ENCODE data around the gene ZFAND3. TPM values are rescaled to one million over a fixed set of nuclear protein-coding genes. Genes with fewer than 3 reads are reported as not detected.

ZFAND3 gene
- total RNA-seq, 6 experiments from 2014 or later, result 75.2 to 93.2 (median 87.0) TPM

DNA sequence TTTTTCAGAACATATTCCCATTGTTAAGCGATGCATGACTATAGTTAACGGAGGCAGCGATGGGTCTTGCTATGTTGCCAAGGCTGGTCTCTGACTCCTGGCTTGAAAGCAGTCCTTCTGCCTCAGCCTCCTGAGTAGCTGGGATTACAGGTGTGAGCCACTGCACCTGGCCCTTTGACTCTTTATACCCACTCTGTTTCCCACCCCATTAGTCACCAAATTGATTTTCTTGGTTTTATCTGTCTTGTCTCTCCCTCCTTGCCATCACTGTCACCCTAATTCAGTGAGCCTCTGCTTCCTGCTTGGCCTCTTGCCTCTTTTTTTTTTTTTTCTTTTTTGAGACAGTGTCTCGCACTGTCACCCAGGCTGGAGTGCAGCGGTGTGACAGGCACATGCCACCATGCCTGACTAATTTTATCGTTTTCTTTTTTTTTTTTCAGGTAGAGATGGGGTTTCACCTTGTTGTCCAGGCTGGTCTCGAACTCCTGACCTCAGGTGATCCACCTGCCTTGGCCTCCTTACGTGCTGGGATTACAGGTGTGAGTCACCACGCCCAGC lies 31.3 kb downstream of the ZFAND3 start:
- H3K4me1 Mint-ChIP-seq (ENCODE audit: low read depth), result peaks cover 56% of the 10 kb centered on the region
- H3K27me3 Mint-ChIP-seq (ENCODE audit: insufficient read depth), result no peaks in the 10 kb centered on the region
- H3K4me3 Mint-ChIP-seq, result no peak overlapping the region
- no peak for DNase-seq
- peaks cover 4% of the 10 kb centered on the region; the same call in 1 of the 2 replicates for H3K36me3 Mint-ChIP-seq (ENCODE audit: low read depth)
- no peak overlapping the region for H3K27ac Mint-ChIP-seq
- TF ChIP-seq, protein P1, sequence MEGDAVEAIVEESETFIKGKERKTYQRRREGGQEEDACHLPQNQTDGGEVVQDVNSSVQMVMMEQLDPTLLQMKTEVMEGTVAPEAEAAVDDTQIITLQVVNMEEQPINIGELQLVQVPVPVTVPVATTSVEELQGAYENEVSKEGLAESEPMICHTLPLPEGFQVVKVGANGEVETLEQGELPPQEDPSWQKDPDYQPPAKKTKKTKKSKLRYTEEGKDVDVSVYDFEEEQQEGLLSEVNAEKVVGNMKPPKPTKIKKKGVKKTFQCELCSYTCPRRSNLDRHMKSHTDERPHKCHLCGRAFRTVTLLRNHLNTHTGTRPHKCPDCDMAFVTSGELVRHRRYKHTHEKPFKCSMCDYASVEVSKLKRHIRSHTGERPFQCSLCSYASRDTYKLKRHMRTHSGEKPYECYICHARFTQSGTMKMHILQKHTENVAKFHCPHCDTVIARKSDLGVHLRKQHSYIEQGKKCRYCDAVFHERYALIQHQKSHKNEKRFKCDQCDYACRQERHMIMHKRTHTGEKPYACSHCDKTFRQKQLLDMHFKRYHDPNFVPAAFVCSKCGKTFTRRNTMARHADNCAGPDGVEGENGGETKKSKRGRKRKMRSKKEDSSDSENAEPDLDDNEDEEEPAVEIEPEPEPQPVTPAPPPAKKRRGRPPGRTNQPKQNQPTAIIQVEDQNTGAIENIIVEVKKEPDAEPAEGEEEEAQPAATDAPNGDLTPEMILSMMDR (IDR thresholded peaks at IDR 0.05), result no peak
- no peaks in the 10 kb centered on the region for H3K9me3 Mint-ChIP-seq

GRCh38 chr6:37851997-37852524 lies 32.5 kb downstream of the ZFAND3 start:
- peaks cover 4% of the 10 kb centered on the region; the same call in 1 of the 2 replicates for H3K36me3 Mint-ChIP-seq (ENCODE audit: low read depth)
- no peak overlapping the region for H3K4me3 Mint-ChIP-seq
- no peak for DNase-seq
- H3K9me3 Mint-ChIP-seq, result no peaks in the 10 kb centered on the region
- no peaks in the 10 kb centered on the region for H3K27me3 Mint-ChIP-seq (ENCODE audit: insufficient read depth)
- H3K4me1 Mint-ChIP-seq (ENCODE audit: low read depth), result peaks cover 52% of the 10 kb centered on the region
- TF ChIP-seq, protein P1 (IDR thresholded peaks at IDR 0.05), result no peak
- H3K27ac Mint-ChIP-seq, result no peak overlapping the region

GRCh38 chr6:37856285-37856684 lies 36.8 kb downstream of the ZFAND3 start:
- no peaks in the 10 kb centered on the region for H3K27me3 Mint-ChIP-seq (ENCODE audit: insufficient read depth)
- H3K4me3 Mint-ChIP-seq, result no peak overlapping the region
- H3K4me1 Mint-ChIP-seq (ENCODE audit: low read depth), result peaks cover 66% of the 10 kb centered on the region
- H3K9me3 Mint-ChIP-seq, result no peaks in the 10 kb centered on the region
- TF ChIP-seq, protein P1 (IDR thresholded peaks at IDR 0.05), result no peak
- no peak overlapping the region for H3K27ac Mint-ChIP-seq
- H3K36me3 Mint-ChIP-seq (ENCODE audit: low read depth), result peaks cover 2% of the 10 kb centered on the region; the same call in 1 of the 2 replicates
- no peak for DNase-seq

GRCh38 chr6:37858363-37858762 lies 38.8 kb downstream of the ZFAND3 start:
- H3K9me3 Mint-ChIP-seq, result no peaks in the 10 kb centered on the region
- H3K4me1 Mint-ChIP-seq (ENCODE audit: low read depth), result peaks cover 65% of the 10 kb centered on the region
- DNase-seq, result no peak
- H3K27ac Mint-ChIP-seq, result no peak overlapping the region
- TF ChIP-seq, protein P1 (IDR thresholded peaks at IDR 0.05), result no peak
- no peaks in the 10 kb centered on the region for H3K27me3 Mint-ChIP-seq (ENCODE audit: insufficient read depth)
- no peaks in the 10 kb centered on the region for H3K36me3 Mint-ChIP-seq (ENCODE audit: low read depth)
- H3K4me3 Mint-ChIP-seq, result no peak overlapping the region

GRCh38 chr6:37860226-37860839 lies 40.8 kb downstream of the ZFAND3 start:
- TF ChIP-seq, protein P1 (IDR thresholded peaks at IDR 0.05), result peak; percentile 89
- Mint-ChIP-seq H3K27me3 (ENCODE audit: insufficient read depth) (no peaks in the 10 kb centered on the region), H3K4me1 (ENCODE audit: low read depth) (peaks cover 60% of the 10 kb centered on the region), H3K9me3 (no peaks in the 10 kb centered on the region), H3K27ac (no peak overlapping the region), H3K4me3 (no peak overlapping the region), H3K36me3 (ENCODE audit: low read depth) (no peaks in the 10 kb centered on the region)
- peak; percentile 50 for DNase-seq
